ENCODE data around the gene ARPIN.
"Not testable (repeated sequence)": the region's sequence is repeated elsewhere in the genome, so short reads cannot be mapped to it uniquely, and the experiment has no call there.

The ARPIN gene

DNA sequence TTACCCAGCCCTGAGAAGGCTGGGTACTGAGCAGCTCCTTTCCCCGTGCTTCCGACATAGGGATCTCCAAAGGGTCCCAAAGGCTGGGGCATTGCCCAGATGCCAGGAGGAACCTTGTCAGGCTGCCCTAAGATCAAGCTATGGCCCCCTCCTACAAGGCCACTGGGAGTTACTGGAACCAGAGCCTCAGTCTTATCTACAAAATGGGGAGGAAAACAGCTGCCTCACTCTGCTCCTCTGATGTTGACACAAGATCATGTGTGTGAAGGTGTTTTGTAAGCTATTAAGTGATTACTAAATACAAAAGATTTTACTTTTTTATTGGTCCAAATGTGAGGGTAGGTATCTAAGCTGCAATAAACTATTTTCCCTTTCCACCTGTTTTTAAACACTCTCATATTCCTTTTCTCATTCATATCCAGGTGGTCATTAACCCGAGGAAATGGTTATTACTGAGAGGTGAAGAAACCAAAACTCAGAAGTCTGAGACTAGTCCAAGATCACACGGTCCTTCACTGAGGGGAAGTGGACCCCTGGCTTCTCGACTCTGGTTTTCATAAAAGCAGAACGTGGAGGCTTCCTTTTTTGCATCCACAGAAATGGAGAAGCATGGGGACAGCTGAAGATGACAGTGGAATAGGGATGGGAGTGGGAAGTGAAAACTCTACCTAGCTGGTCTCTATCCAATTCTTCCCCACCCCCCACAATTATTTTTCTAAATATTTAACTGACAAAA, 1.7 kb downstream of the ARPIN start:
- DNase-seq (ENCODE audit: low read depth): no peak

DNA sequence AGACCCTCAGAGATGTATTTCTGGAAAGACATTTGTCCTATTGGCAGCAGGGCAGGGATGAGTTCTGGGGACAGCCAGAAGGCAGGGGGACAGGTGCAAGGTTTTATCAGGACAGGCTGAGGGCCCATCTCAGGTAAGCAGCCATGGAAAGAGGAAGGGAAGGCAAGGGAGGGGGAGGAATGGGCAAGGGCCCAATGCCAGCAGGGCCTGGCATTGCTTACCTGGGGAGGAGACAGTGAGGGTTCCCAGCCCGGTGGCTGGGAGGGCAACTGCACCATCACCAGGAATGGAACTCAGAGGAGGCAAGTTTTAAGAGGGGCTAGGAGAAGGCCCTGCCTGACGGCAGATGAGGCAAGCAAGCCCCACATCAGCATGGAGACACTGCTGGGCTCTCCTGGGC, 3.1 kb downstream of the ARPIN start:
- no peak for DNase-seq (ENCODE audit: low read depth)

- no peak for DNase-seq (ENCODE audit: low read depth)
These were observed 4.5 kb downstream of the ARPIN start for GRCh38 chr15:89908226-89908625.

DNA sequence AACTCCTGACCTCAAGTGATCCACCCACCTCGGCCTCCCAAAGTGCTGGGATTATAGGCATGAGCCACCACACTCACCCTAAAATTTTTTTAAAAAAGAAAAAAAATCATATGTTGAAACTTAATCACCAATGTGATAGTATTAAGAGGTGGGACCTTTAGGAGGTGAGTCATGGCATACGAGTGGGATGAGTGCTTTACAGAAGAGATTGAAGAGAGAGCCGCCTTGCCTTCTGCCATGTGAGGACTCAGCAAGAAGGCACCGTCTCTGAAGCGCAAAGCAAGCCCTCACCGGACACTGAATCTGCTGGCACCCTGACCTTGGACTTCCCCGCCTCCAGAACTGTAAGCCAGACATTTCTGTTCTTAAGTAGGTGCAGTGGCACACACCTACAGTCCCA, 5.5 kb downstream of the ARPIN start:
- DNase-seq (ENCODE audit: low read depth): peak; percentile 21

DNA sequence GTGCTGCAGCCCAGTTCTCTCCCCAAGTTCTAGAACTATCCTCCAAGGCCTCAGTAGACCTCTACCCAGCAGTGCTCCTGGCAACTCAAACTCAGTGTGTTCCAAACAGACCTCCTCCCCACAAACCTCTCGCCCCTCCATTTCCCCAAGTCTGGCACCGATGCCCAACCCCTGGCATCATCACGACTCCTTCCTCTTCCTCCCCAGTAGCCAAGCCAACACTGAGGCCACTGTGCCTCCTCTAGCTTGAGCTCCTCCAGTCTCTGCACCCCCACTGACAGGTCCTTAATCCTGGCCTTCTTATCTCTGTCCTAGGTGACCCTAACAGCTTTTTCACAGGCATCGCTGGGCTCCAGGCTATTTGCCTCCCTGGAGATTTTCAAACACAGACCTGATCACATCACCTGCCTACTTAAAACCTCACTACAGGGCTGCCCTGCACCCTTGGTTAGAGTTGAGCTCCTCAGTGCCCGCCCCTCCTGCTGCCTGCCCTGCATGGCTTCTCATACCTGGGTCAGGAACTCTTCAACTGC, 6.8 kb downstream of the ARPIN start:
- no peak for DNase-seq (ENCODE audit: low read depth)

DNA sequence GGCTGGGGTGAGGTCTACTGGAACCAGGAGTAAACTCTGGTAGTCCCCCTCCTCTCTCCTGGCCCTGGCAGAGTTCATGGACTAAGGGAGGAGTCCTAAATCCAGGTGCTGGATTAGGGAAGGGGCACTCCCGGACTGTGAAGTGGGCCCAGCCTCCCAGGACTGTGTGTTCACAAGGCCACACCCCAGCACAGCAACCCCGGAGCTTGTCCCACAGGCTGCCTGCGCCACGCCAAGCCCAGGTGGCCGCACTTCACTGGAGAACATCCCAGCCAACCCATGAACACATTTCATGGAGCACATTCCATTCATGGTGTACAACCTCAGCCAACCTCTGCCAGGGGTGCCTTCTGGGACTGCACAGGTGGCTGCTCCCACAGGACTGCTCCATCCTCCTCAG, 8.2 kb downstream of the ARPIN start:
- DNase-seq (ENCODE audit: low read depth): no peak

GRCh38 chr15:89903858-89904130, 9.0 kb downstream of the ARPIN start:
- DNase-seq (ENCODE audit: low read depth): no peak

DNA sequence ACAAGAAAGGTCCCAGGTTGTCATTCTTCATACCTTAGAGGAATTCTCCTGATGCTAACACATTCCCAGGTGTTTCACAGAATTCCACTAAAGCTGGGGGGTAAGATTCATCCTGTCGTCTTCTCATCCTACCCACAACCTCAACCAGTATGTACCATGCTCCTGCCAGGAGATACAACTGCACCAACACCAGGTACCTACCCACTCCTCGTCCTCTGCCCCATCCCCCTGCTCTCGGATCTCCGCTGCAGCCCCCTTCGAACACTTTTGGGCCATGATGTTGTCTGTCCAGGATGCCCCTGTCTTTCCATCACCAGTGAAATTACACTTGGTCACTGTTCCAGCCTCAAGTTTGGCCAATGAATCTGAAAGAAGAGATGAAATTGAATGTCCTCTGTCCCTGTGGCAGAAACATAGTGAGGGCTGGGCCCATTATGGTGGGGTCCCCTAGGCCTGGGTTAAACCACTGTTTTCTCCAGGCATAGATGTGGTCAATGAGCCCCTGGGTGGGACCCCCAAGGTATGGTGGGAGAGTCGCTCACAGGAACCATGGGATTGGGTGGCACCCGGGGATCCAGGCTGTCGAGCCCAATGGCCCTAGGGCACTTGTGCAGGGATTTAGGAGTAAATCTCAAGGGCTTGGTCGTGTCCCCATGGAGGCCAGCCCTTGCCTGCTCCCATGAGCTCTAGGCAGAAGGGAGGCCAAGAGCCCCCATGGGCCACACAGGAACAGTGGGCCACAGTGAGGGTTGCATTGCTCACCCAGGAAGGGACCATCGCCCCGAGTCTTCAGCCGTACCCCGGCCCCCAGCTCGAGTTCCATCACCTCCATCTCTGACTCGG, 9.5 kb downstream of the ARPIN start:
- DNase-seq (ENCODE audit: low read depth): no peak

- no peak for DNase-seq (ENCODE audit: low read depth)
These were observed 11.9 kb downstream of the ARPIN start for GRCh38 chr15:89900849-89901248.

- no peak for DNase-seq (ENCODE audit: low read depth)
These were observed 12.7 kb downstream of the ARPIN start for GRCh38 chr15:89899951-89900567.

GRCh38 chr15:89899295-89899945, 13.3 kb downstream of the ARPIN start:
- DNase-seq (ENCODE audit: low read depth): no peak

DNA sequence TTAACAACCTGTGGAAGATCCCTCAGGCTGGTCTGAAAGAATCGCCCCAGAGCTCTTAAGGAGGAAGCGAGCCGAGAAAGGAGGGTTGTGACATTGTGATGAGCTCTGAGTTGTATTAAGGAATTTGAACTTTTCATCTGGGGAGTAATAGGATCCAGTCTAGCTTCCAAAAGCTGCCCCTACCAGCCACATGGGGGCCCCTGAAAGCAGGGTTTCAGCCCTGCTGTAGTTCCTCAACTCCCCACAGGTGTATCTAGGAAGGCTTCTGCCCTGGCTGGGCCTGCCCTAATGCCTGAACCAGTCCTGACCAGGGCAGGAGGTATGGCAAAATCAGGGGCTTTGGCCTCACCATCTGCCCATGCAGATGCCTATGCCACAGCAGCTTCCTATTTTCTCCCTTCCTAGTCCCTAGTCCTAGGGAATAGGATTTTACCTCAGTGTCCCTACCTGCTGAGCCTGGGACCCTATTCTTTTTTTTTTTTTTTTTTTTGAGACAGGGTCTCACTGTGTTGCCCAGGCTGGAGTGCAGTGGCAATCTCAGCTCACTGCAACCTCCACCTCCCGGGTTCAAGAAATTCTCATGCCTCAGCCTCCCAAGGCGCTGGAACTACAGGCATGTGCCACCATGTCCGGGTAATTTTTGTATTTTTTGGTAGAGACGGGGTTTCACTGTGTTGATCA, 14.0 kb downstream of the ARPIN start:
- peak; percentile 75 for DNase-seq (ENCODE audit: low read depth)

DNA sequence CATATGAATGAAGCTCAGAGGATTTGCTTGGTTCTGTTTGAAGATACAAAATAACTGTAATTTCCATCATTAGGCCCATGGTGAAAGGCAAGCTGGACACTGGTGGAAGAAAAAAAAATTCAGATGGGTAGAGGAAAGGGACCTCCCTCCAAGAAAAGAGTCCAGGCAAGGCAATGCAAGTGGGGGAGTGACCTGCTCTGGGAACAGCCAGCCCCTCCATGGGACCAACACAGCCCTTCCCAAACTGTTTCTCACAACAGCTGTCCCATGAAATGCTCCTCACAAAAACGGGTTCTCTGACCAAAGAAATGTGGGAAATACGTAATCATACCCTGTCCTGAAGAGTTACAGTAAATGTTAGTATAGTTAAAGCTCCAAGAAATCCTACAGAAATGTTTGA, 14.6 kb downstream of the ARPIN start:
- DNase-seq (ENCODE audit: low read depth): no peak

GRCh38 chr15:89893696-89894447, 18.9 kb downstream of the ARPIN start, which contains the start of gene AP3S2:
AP3S2 (minus strand) TSS chr15:89893994; CDS start chr15:89893949, 45 bp downstream.
- DNase-seq (ENCODE audit: low read depth): peak; percentile 96

GRCh38 chr15:89893027-89893426, 19.7 kb downstream of the ARPIN start:
- DNase-seq (ENCODE audit: low read depth): peak; percentile 22

DNA sequence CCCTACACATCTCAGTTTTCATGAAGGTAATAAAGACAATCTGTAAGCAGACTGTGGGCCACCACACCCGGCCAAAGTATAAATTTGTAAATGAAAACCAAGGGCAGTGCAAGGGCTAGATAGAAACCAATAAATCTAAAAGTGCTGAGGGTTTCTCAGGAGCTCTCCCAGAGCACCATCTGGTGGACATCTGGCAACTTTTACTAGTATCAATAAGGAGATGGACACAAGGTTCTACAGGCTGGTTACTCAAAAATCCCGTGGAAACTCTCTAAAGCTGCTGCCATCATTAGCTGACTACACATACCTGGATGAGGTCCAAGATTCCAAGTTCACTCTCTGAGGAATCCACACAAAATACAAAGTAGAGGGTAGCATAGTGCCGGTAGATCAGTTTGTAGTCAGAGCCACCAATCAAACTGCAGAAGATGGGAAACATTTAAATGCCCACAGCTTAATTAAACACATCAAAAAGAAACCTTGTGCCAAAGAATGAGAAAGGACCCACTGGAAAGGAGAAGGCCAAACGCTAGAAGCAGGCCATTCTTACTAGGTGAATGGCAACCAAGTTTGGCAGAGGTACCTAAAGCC, 24.4 kb downstream of the ARPIN start:
- peak; percentile 83 for DNase-seq (ENCODE audit: low read depth)

- peak; percentile 63 for DNase-seq (ENCODE audit: low read depth)
These were observed 27.1 kb downstream of the ARPIN start for GRCh38 chr15:89885611-89886010.

GRCh38 chr15:89885179-89885578, 27.6 kb downstream of the ARPIN start:
- not testable (repeated sequence) for DNase-seq (ENCODE audit: low read depth)

GRCh38 chr15:89883518-89883917, 29.2 kb downstream of the ARPIN start:
- no peak for DNase-seq (ENCODE audit: low read depth)

- no peak for DNase-seq (ENCODE audit: low read depth)
These were observed 32.0 kb downstream of the ARPIN start for GRCh38 chr15:89880727-89881126.

DNA sequence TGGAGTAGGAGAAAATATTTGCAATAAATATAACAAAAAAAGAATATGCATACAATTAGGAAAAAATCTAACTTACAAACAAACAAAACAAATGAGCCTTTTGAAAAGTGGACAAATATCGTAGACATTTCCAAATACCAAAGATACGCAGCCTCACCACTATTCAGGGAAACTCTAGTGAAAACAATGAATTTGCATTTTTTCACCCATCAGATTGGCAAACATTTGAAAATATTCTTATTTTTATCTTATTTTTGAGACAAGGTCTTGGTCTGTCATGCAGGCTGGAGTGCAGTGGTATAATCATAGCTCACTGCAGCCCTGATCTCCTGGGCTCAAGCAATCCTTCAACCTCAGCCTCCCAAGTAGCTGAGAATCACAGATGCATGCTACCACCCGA, 34.4 kb downstream of the ARPIN start:
- no peak for DNase-seq (ENCODE audit: low read depth)
